Myocyte (in vitro differentiated cells): Measurements from ENCODE around the gene PPIC. TPM values are rescaled to one million over a fixed set of nuclear protein-coding genes. Genes with fewer than 3 reads are reported as not detected.

Experiments
- total RNA-seq: library from RNA; depleted of rRNA; stranded (reverse); fragments of >200 nt; gene quantifications from 2 replicates; pipeline ENCODE4 v1.2.3, GENCODE V29; 2014

PPIC gene
- total RNA-seq, 1 donor from 2014 or later, result 57.6 TPM

Other genes with a start within 250 kb of the PPIC start
- gene SNX24, start 191.1 kb downstream of the PPIC start, total RNA-seq, result 12.7 and 15.7 TPM in 2 replicates
- 0.16 TPM in 2 replicates for gene PRDM6, start 52.5 kb upstream of the PPIC start, total RNA-seq